GM20000 (cell line): ENCODE results near the gene ZNF423.

Experiments used
- DNase-seq: peaks from one replicate; pipeline ENCODE4 v3.0.0; 2012; ENCODE audit warnings: low spot score
- TF ChIP-seq, protein P1 (sequence below): IDR thresholded peaks from 2 replicates; pipeline ENCODE4 v1.5.1; 2012; ENCODE audit warnings: mild to moderate bottlenecking, control low read depth; ENCODE audit errors: extremely low read depth, missing control alignments

The ZNF423 gene

GRCh38 chr16:49484451-49484849, 371.5 kb downstream of the ZNF423 start:
- DNase-seq, result peak; percentile 78
- TF ChIP-seq, protein P1, sequence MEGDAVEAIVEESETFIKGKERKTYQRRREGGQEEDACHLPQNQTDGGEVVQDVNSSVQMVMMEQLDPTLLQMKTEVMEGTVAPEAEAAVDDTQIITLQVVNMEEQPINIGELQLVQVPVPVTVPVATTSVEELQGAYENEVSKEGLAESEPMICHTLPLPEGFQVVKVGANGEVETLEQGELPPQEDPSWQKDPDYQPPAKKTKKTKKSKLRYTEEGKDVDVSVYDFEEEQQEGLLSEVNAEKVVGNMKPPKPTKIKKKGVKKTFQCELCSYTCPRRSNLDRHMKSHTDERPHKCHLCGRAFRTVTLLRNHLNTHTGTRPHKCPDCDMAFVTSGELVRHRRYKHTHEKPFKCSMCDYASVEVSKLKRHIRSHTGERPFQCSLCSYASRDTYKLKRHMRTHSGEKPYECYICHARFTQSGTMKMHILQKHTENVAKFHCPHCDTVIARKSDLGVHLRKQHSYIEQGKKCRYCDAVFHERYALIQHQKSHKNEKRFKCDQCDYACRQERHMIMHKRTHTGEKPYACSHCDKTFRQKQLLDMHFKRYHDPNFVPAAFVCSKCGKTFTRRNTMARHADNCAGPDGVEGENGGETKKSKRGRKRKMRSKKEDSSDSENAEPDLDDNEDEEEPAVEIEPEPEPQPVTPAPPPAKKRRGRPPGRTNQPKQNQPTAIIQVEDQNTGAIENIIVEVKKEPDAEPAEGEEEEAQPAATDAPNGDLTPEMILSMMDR, result no peak

DNA sequence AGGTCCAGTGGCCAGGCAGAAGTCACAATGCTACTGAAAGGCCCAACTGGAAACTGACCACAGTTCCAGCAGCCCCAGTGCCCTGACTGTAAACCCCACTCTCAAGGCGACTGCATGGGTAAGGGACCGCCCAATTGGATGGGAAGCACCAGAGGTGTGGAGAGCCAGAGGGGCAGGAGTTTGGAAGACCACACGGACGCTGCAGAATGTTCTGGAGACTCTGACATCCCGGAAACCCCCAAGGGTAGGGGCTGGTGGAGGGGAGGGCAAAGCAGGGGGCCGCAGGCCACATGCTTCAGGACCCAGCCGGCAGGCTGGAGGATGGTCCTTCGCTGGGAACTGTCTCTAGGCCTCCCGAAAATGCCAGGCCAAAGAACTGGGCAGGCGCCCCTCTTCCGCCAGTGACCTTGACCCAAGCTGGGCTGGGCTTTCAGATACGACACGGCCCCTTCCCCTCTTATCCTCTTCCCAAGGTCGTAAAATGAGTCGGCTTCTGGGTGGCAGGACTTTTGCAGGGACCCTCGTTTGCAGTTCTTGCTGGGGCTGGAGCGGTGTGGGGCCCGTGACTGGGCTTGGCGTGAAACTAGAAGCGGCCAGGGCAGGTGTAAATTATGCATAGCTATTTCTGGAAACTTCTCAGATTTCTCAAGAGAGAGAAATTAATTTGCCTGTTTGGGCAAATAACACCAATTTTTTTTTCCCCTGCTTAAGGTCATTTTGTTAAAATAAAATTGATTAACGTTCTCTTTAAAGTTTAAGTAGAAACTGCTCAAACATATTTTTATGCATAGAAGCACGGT, 372.1 kb downstream of the ZNF423 start:
- TF ChIP-seq, protein P1, result no peak
- DNase-seq, result no peak

- TF ChIP-seq, protein P1, result no peak
- DNase-seq, result no peak
Observed at GRCh38 chr16:49483251-49483650, 372.7 kb downstream of the ZNF423 start.

DNA sequence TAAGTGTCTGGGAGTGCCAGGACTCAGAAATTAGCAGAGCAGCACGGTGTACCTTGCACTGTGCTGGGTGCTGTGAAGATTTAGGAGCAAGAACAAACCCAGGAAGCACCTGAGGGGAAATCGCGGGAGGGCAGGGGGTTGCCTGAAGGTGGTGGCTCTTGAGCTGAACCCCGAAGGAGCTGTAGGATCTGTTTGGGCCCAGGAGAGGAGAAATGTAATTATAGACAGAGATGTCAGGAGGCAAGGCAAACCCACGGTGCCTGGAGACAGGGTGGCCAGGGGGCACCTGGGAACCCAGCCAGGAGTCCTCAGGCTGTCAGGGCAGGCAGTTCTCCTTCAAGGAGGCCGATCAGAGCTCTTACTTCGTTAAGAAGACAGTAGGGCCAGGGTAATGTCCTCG, 373.2 kb downstream of the ZNF423 start:
- TF ChIP-seq, protein P1, result no peak
- no peak for DNase-seq

- TF ChIP-seq, protein P1, result no peak
Observed at GRCh38 chr16:49478616-49479015, 377.3 kb downstream of the ZNF423 start.

DNA sequence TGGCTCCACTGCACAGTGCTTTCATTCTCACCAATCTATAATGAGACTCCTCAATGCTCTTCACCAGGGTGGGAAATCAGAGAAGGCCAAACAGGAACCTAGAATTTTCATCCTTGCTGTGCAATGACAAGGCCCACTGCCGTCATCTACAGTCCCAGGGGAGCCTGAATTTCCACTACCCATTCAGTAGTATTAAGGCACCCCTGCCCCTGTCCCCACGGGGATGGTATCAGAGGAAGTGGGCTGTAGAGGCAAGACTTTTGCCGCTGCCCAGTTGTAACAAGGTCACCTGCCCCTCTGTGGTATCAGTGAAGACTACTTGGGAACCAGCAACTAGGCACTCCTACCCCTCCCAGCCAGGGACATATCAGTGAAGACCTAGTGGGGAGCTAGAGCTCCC, 377.8 kb downstream of the ZNF423 start:
- TF ChIP-seq, protein P1, result no peak
- DNase-seq, result no peak

More at GRCh38 chr16:49478616-49479015, 377.3 kb downstream of the ZNF423 start:
- no peak for DNase-seq

- DNase-seq, result no peak
- TF ChIP-seq, protein P1, result no peak
Observed at GRCh38 chr16:49477250-49477895, 378.5 kb downstream of the ZNF423 start.
